ENCODE measurements around the gene AMPH. TPM values are rescaled to one million over a fixed set of nuclear protein-coding genes. Genes with fewer than 3 reads are reported as not detected.

AMPH gene
- total RNA-seq, 3 donors from 2014 or later (not counting 1 experiment from before 2014, with no cell fraction given): 0.18 TPM; not detected in 2

DNA sequence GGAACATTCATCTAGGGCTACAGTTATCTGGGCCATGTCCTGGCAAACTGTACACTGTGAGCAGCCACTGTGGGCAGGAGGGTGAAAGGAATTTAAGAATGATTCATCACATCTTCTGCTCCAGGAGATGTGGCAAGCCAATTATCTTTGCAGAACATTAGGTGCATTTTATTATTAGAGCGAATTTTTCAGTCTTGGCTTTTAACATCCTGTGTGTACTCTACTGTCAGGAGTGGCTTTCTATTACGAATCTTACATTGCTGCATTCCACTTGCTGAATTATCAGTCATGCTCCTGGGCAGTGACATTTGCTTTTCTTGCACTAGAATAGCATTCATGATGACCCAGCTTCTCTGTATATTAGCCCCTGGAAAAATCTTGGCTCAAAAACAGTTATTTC is 248.5 kb downstream of the AMPH start:
- Mint-ChIP-seq H3K9me3 (no peaks in the 10 kb centered on the region), H3K4me3 (no peak overlapping the region), H3K27ac (no peak overlapping the region), H3K36me3 (peaks cover 12% of the 10 kb centered on the region), H3K27me3 (ENCODE audit: low read depth in 2 of 2) (no peaks in the 10 kb centered on the region), H3K4me1 (peaks cover 14 to 16% of the 10 kb centered on the region in 2 donors)
- H3K27me3 ChIP-seq (ENCODE audit: control insufficient read depth, insufficient read depth, low read length): no peaks in the 10 kb centered on the region
- ATAC-seq (no peak), DNase-seq (no peak)
- no peaks in the 10 kb centered on the region for H3K4me1 ChIP-seq (ENCODE audit: control insufficient read depth, insufficient read depth, low read length)
- no peak overlapping the region for H3K27ac ChIP-seq (ENCODE audit: low read length)
- no peaks in the 10 kb centered on the region for H3K9me3 ChIP-seq (ENCODE audit: control insufficient read depth, insufficient read depth, low read length)
- H3K4me3 ChIP-seq (ENCODE audit: low read length): no peak overlapping the region
- H3K36me3 ChIP-seq (ENCODE audit: control insufficient read depth, insufficient read depth, low read length): peaks cover 25% of the 10 kb centered on the region
- TF ChIP-seq, protein P1, sequence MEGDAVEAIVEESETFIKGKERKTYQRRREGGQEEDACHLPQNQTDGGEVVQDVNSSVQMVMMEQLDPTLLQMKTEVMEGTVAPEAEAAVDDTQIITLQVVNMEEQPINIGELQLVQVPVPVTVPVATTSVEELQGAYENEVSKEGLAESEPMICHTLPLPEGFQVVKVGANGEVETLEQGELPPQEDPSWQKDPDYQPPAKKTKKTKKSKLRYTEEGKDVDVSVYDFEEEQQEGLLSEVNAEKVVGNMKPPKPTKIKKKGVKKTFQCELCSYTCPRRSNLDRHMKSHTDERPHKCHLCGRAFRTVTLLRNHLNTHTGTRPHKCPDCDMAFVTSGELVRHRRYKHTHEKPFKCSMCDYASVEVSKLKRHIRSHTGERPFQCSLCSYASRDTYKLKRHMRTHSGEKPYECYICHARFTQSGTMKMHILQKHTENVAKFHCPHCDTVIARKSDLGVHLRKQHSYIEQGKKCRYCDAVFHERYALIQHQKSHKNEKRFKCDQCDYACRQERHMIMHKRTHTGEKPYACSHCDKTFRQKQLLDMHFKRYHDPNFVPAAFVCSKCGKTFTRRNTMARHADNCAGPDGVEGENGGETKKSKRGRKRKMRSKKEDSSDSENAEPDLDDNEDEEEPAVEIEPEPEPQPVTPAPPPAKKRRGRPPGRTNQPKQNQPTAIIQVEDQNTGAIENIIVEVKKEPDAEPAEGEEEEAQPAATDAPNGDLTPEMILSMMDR (IDR thresholded peaks at IDR 0.05): no peak
- 93% methylated on average over 2 of the region's 2 CpGs for WGBS (ENCODE audit: insufficient coverage)
- intact Hi-C loops (cut with micrococcal nuclease): no loop called here

DNA sequence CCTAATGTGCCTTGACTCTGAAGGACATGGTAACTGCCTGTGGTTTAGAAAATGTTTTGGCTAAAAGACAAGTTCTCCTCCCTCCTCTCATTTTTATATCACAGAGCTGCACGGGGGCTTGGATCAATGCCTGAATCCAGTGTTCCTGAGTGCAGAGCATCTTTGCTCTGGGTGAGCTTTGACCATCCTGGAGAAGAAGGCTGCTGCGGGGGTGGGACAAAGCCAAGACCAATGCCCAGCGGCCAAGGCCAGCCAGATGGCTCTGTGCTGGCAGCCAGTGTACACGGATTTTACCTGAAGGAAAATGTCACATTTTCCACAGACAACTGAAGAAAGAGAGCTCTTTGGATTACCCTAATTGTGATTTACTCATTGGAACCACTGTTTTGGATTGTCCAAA is 255.7 kb downstream of the AMPH start:
- TF ChIP-seq, protein P1 (IDR thresholded peaks at IDR 0.05): no peak
- ATAC-seq: no peak
- Mint-ChIP-seq H3K4me3 (no peak overlapping the region), H3K27me3 (ENCODE audit: low read depth in 2 of 2) (no peaks in the 10 kb centered on the region), H3K27ac (peak overlapping the region in 1 of 2 donors; percentile 8), H3K36me3 (peaks cover 17% of the 10 kb centered on the region), H3K4me1 (peaks cover 17 to 28% of the 10 kb centered on the region in 2 donors), H3K9me3 (no peaks in the 10 kb centered on the region)
- H3K27ac ChIP-seq (ENCODE audit: low read length): no peak overlapping the region
- H3K27me3 ChIP-seq (ENCODE audit: control insufficient read depth, insufficient read depth, low read length): no peaks in the 10 kb centered on the region
- no peak for DNase-seq
- peaks cover 53% of the 10 kb centered on the region for H3K36me3 ChIP-seq (ENCODE audit: control insufficient read depth, insufficient read depth, low read length)
- H3K9me3 ChIP-seq (ENCODE audit: control insufficient read depth, insufficient read depth, low read length): no peaks in the 10 kb centered on the region
- WGBS (ENCODE audit: insufficient coverage): 90% methylated on average over 4 of the region's 4 CpGs
- H3K4me1 ChIP-seq (ENCODE audit: control insufficient read depth, insufficient read depth, low read length): peaks cover 5% of the 10 kb centered on the region
- intact Hi-C loops (cut with micrococcal nuclease): no loop called here
- H3K4me3 ChIP-seq (ENCODE audit: low read length): no peak overlapping the region

DNA sequence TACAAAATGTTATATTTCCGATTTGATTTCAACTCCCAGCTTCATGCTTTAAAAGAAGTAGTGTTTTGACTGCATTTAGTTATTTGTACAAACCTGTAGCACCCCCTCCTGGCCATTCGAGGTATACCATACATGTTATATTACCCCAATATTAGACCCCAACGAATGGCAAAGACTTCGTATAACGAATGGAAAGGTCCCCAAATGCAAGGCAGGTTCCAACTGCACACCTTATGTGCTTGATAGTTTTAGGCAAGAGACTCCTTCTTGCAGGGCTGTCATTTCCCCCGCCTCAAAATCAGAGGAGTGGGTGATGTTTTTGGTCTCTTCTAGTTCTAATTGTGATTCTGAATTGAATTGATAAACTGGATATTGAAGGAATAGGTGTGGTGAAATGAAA is 256.7 kb downstream of the AMPH start:
- peak; percentile 41 to 81 for DNase-seq
- Mint-ChIP-seq H3K27me3 (ENCODE audit: low read depth in 2 of 2) (no peaks in the 10 kb centered on the region), H3K4me1 (peaks cover 21 to 31% of the 10 kb centered on the region in 2 donors)

More for the DNA sequence above, 256.7 kb downstream of the AMPH start:
- Histone ChIP-seq H3K36me3 (ENCODE audit: control insufficient read depth, insufficient read depth, low read length) (peaks cover 44% of the 10 kb centered on the region), H3K9me3 (ENCODE audit: control insufficient read depth, insufficient read depth, low read length) (no peaks in the 10 kb centered on the region), H3K4me1 (ENCODE audit: control insufficient read depth, insufficient read depth, low read length) (peaks cover 13% of the 10 kb centered on the region), H3K27me3 (ENCODE audit: control insufficient read depth, insufficient read depth, low read length) (no peaks in the 10 kb centered on the region), H3K27ac (ENCODE audit: low read length) (no peak overlapping the region), H3K4me3 (ENCODE audit: low read length) (no peak overlapping the region)
- 52% methylated on average over 3 of the region's 6 CpGs for WGBS (ENCODE audit: insufficient coverage)
- TF ChIP-seq, protein P1 (IDR thresholded peaks at IDR 0.05): peak; percentile 87
- peak; percentile 53 to 61 (median 61) for ATAC-seq
- intact Hi-C loops (cut with micrococcal nuclease): loop anchor here (1.0 to 5.0 kb wide), 3 partner anchors 267 to 472 kb away; partner anchors contain the start of gene SFRP4
- Mint-ChIP-seq H3K27ac (peak overlapping the region; percentile 4 to 40), H3K36me3 (peaks cover 14% of the 10 kb centered on the region), H3K9me3 (no peaks in the 10 kb centered on the region), H3K4me3 (no peak overlapping the region)

Measured in natural killer cell (primary cell).